Ovary (tissue), 3 donors: ENCODE measurements around the gene PRPF19.

Source experiments
- CTCF ChIP-seq, 3 donors: fragments of 450-650 bp in 2 of 3; fragments of 200-600 bp in 1 of 3; IDR thresholded peaks; one replicate each; pipeline versions ENCODE4 v1.5.1 to v1.8.0; 2016 to 2022; ENCODE audit warnings: antibody characterized with exemption in 3 of 3, mild to moderate bottlenecking in 1 of 3
- EP300 ChIP-seq: sonication (generic); formaldehyde crosslinking; IDR thresholded peaks from one replicate; pipeline ENCODE4 v1.6.1; 2017; ENCODE audit warnings: antibody characterized with exemption
- POLR2A ChIP-seq: fragments of 450-650 bp; IDR thresholded peaks from one replicate; pipeline ENCODE4 v1.6.1; 2017; ENCODE audit warnings: antibody characterized with exemption, mild to moderate bottlenecking, moderate library complexity
- donor health status: DM: no; HTN: no; CAD: no.

GRCh38 chr11:60941371-60942119 is 35.2 kb upstream of the PRPF19 start:
- TF ChIP-seq CTCF (IDR thresholded peaks at IDR 0.05) (no peak), POLR2A (no peak), EP300 (no peak)
